SH-SY5Y (cell line): ENCODE measurements around the gene NDUFA8.

ENCODE experiments used
- GATA2 ChIP-seq: IDR thresholded peaks from 2 replicates; pipeline ENCODE4 v1.6.1; 2011; ENCODE audit warnings: mild to moderate bottlenecking, low read depth, low read length
- GATA3 ChIP-seq: IDR thresholded peaks from 2 replicates; pipeline ENCODE4 v1.6.1; 2011; ENCODE audit warnings: low read depth, mild to moderate bottlenecking, low read length, moderate library complexity

- TF ChIP-seq GATA3 (no peak), GATA2 (no peak)
Observed at GRCh38 chr9:122145592-122145863, 14.1 kb downstream of the NDUFA8 start.
